ENCODE results near the gene HOXA3. TPM values are rescaled to one million over a fixed set of nuclear protein-coding genes. Genes with fewer than 3 reads are reported as not detected.

The HOXA3 gene
- total RNA-seq, 4 donors from 2014 or later = 3.6 to 8.7 (median 6.6) TPM

- Histone ChIP-seq H3K36me3 (no peaks in the 10 kb centered on the region), H3K4me1 (peaks cover 12 to 81% (median 40%) of the 10 kb centered on the region in 3 donors), H3K27ac (peak overlapping the region; percentile 96 to 99 (median 96)), H3K27me3 (no peaks in the 10 kb centered on the region), H3K4me3 (peak overlapping the region; percentile 68 to 97 (median 82)), H3K9me3 (no peaks in the 10 kb centered on the region)
- intact Hi-C loops (cut with DNase I) = no loop called here
- no peak for TF ChIP-seq POLR2A (IDR thresholded peaks at IDR 0.05)
- TF ChIP-seq, protein P1, sequence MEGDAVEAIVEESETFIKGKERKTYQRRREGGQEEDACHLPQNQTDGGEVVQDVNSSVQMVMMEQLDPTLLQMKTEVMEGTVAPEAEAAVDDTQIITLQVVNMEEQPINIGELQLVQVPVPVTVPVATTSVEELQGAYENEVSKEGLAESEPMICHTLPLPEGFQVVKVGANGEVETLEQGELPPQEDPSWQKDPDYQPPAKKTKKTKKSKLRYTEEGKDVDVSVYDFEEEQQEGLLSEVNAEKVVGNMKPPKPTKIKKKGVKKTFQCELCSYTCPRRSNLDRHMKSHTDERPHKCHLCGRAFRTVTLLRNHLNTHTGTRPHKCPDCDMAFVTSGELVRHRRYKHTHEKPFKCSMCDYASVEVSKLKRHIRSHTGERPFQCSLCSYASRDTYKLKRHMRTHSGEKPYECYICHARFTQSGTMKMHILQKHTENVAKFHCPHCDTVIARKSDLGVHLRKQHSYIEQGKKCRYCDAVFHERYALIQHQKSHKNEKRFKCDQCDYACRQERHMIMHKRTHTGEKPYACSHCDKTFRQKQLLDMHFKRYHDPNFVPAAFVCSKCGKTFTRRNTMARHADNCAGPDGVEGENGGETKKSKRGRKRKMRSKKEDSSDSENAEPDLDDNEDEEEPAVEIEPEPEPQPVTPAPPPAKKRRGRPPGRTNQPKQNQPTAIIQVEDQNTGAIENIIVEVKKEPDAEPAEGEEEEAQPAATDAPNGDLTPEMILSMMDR (IDR thresholded peaks at IDR 0.05) = no peak
- DNase-seq = no peak
- WGBS, 2 donors = 46 to 48% methylated on average over 12 of the region's 12 CpGs
Measured at GRCh38 chr7:27131390-27131819, 21.0 kb downstream of the HOXA3 start.

DNA sequence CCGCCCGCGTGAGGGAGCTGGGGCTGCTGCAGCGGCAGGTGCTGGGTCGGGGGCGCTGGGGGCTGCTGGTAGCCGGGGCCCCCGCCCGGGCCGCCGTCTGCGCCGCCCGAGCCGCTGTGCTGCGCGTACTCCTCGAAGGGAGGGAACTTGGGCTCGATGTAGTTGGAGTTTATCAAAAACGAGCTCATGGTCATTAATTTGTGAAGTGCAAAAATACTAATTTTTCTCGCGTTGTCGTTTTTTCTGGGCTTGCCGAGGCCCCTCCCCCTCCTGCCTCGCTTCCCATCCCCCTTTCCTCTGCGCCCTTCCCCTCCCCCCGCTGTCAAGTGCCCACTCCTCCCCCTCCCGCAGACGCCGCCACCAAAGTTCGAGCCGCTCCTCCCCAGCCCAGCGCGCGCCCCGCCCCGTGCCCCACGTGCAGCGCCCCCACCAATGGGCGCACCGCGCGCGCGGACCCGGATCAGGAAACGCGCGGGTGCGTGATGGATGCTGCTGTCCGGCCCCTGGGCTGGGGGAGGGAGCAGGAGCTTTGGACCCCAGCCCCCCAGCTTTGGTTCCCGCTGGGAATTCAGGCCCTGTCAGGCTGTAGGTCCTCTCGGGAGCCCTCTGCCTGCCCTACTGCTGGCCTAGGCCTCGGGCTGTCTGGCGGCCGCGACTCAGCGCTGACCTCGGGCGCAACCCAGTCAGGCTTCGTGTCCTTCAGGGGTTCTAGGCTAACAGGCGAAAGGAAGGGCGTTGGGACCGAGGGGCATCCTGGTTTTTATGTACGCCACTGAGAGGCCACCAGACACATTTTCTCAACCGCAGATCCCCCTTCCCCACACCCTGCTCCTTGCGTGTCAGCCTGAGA is 21.6 kb downstream of the HOXA3 start, which contains the start of gene HOXA4:
Gene HOXA4, minus strand, starts transcription at position 218 of the 850 bp plus-strand sequence. Its CDS starts 24 bp downstream, at position 194.
- H3K27ac ChIP-seq = peak within 1 kb of the TSS; percentile 96 to 99 (median 96)
- H3K27me3 ChIP-seq = no peaks in the 10 kb centered on the region
- peak in 3 of 4 donors; percentile 59 to 94 (median 76) for TF ChIP-seq POLR2A (IDR thresholded peaks at IDR 0.05)
- TF ChIP-seq, protein P1 (IDR thresholded peaks at IDR 0.05) = no peak
- no peaks in the 10 kb centered on the region for H3K36me3 ChIP-seq
- H3K9me3 ChIP-seq = no peaks in the 10 kb centered on the region
- peak within 1 kb of the TSS; percentile 68 to 97 (median 82) for H3K4me3 ChIP-seq
- peaks cover 9 to 81% (median 41%) of the 10 kb centered on the region in 3 donors for H3K4me1 ChIP-seq
- DNase-seq = peak; percentile 39
- intact Hi-C loops (cut with DNase I) = no loop called here
- WGBS, 2 donors = 3 to 27% methylated on average over 6 to 11 of the region's 67 CpGs

- Histone ChIP-seq H3K9me3 (no peaks in the 10 kb centered on the region), H3K4me1 (peaks cover 6 to 81% (median 46%) of the 10 kb centered on the region in 3 donors), H3K36me3 (no peaks in the 10 kb centered on the region), H3K4me3 (peak overlapping the region; percentile 68 to 97 (median 82)), H3K27ac (peak overlapping the region; percentile 96 to 99 (median 96)), H3K27me3 (no peaks in the 10 kb centered on the region)
- WGBS, 2 donors = 22 to 25% methylated on average over 4 to 14 of the region's 72 CpGs
- no peak for TF ChIP-seq POLR2A (IDR thresholded peaks at IDR 0.05)
- TF ChIP-seq, protein P1 (IDR thresholded peaks at IDR 0.05) = peak in 3 of 6 experiments; percentile 17 to 38 (median 28)
- no peak for DNase-seq
- intact Hi-C loops (cut with DNase I) = no loop called here
Measured at GRCh38 chr7:27129729-27130539, 22.4 kb downstream of the HOXA3 start.

- Histone ChIP-seq H3K27me3 (no peaks in the 10 kb centered on the region), H3K9me3 (no peaks in the 10 kb centered on the region), H3K4me3 (peak overlapping the region; percentile 68 to 97 (median 82)), H3K27ac (peak overlapping the region; percentile 96 to 99 (median 96)), H3K4me1 (peaks cover 6 to 81% (median 51%) of the 10 kb centered on the region in 3 donors), H3K36me3 (no peaks in the 10 kb centered on the region)
- no peak for TF ChIP-seq POLR2A (IDR thresholded peaks at IDR 0.05)
- TF ChIP-seq, protein P1 (IDR thresholded peaks at IDR 0.05) = no peak
- 26 to 34% methylated on average over 15 to 17 of the region's 28 CpGs for WGBS, 2 donors
- no peak for DNase-seq
- intact Hi-C loops (cut with DNase I) = no loop called here
Measured at GRCh38 chr7:27128776-27129728, 23.3 kb downstream of the HOXA3 start.

Measured in esophagus squamous epithelium (tissue), 5 donors.